ENCODE measurements around the gene OR56A5. TPM values are rescaled to one million over a fixed set of nuclear protein-coding genes. Genes with fewer than 3 reads are reported as not detected.

Gene OR56A5
- total RNA-seq, 2 donors from 2014 or later: not detected

- H3K27me3 Mint-ChIP-seq (ENCODE audit: insufficient read depth): no peaks in the 10 kb centered on the region
- TF ChIP-seq CTCF (conservative IDR thresholded peaks at IDR 0.05): no peak
- Histone ChIP-seq H3K9ac (ENCODE audit: extremely low read depth, low read length, poor library complexity, severe bottlenecking) (no peak overlapping the region), H3K4me1 (ENCODE audit: control insufficient read depth, insufficient read depth, low read length) (no peaks in the 10 kb centered on the region), H3K27ac (ENCODE audit: low read depth, low read length) (no peak overlapping the region), H3K4me3 (ENCODE audit: low read length) (no peak overlapping the region), H3K36me3 (ENCODE audit: control insufficient read depth, insufficient read depth, low read length) (no peaks in the 10 kb centered on the region), H3K9me3 (ENCODE audit: control insufficient read depth, low read length) (no peaks in the 10 kb centered on the region), H3K27me3 (ENCODE audit: control insufficient read depth, insufficient read depth, low read length, poor library complexity, severe bottlenecking) (no peaks in the 10 kb centered on the region)
- no peaks in the 10 kb centered on the region for H3K36me3 Mint-ChIP-seq (ENCODE audit: low read depth)
- H3K4me3 Mint-ChIP-seq: no peak overlapping the region
- no peak for DNase-seq
- H3K9me3 Mint-ChIP-seq: peaks cover 40% of the 10 kb centered on the region
- H3K4me1 Mint-ChIP-seq: no peaks in the 10 kb centered on the region
- no peak overlapping the region for H3K27ac Mint-ChIP-seq
- 89 to 90% methylated on average over 28 to 31 of the region's 31 CpGs for WGBS, 2 experiments (ENCODE audit: insufficient coverage in 1 of 2, insufficient read length in 1 of 2)
These were observed 38.5 kb downstream of the OR56A5 start for GRCh38 chr11:5929571-5930368.

GRCh38 chr11:5928811-5929210 lies 39.5 kb downstream of the OR56A5 start:
- no peaks in the 10 kb centered on the region for H3K4me1 ChIP-seq (ENCODE audit: control insufficient read depth, insufficient read depth, low read length)
- H3K9me3 ChIP-seq (ENCODE audit: control insufficient read depth, low read length): no peaks in the 10 kb centered on the region
- H3K27me3 Mint-ChIP-seq (ENCODE audit: insufficient read depth): no peaks in the 10 kb centered on the region
- H3K9ac ChIP-seq (ENCODE audit: extremely low read depth, low read length, poor library complexity, severe bottlenecking): no peak overlapping the region
- H3K36me3 Mint-ChIP-seq (ENCODE audit: low read depth): no peaks in the 10 kb centered on the region
- no peak for TF ChIP-seq CTCF (conservative IDR thresholded peaks at IDR 0.05)
- H3K36me3 ChIP-seq (ENCODE audit: control insufficient read depth, insufficient read depth, low read length): no peaks in the 10 kb centered on the region
- H3K27ac ChIP-seq (ENCODE audit: low read depth, low read length): no peak overlapping the region
- H3K4me3 Mint-ChIP-seq: no peak overlapping the region
- DNase-seq: no peak
- no peak overlapping the region for H3K27ac Mint-ChIP-seq
- no peaks in the 10 kb centered on the region for H3K27me3 ChIP-seq (ENCODE audit: control insufficient read depth, insufficient read depth, low read length, poor library complexity, severe bottlenecking)
- H3K9me3 Mint-ChIP-seq: peaks cover 41% of the 10 kb centered on the region
- WGBS, 2 experiments (ENCODE audit: insufficient coverage in 1 of 2, insufficient read length in 1 of 2): 80 to 86% methylated on average over 9 to 15 of the region's 15 CpGs
- H3K4me3 ChIP-seq (ENCODE audit: low read length): no peak overlapping the region
- no peaks in the 10 kb centered on the region for H3K4me1 Mint-ChIP-seq

- no peak overlapping the region for H3K4me3 Mint-ChIP-seq
- H3K36me3 Mint-ChIP-seq (ENCODE audit: low read depth): no peaks in the 10 kb centered on the region
- H3K27ac Mint-ChIP-seq: no peak overlapping the region
- H3K27ac ChIP-seq (ENCODE audit: low read depth, low read length): no peak overlapping the region
- no peaks in the 10 kb centered on the region for H3K36me3 ChIP-seq (ENCODE audit: control insufficient read depth, insufficient read depth, low read length)
- H3K9me3 Mint-ChIP-seq: peaks cover 40% of the 10 kb centered on the region
- H3K4me3 ChIP-seq (ENCODE audit: low read length): no peak overlapping the region
- H3K9ac ChIP-seq (ENCODE audit: extremely low read depth, low read length, poor library complexity, severe bottlenecking): no peak overlapping the region
- no peak for TF ChIP-seq CTCF (conservative IDR thresholded peaks at IDR 0.05)
- no peaks in the 10 kb centered on the region for H3K9me3 ChIP-seq (ENCODE audit: control insufficient read depth, low read length)
- no peaks in the 10 kb centered on the region for H3K4me1 ChIP-seq (ENCODE audit: control insufficient read depth, insufficient read depth, low read length)
- no peaks in the 10 kb centered on the region for H3K4me1 Mint-ChIP-seq
- WGBS, 2 experiments (ENCODE audit: insufficient coverage in 1 of 2, insufficient read length in 1 of 2): 96 to 99% methylated on average over 11 to 17 of the region's 17 CpGs
- no peaks in the 10 kb centered on the region for H3K27me3 Mint-ChIP-seq (ENCODE audit: insufficient read depth)
- DNase-seq: no peak
- no peaks in the 10 kb centered on the region for H3K27me3 ChIP-seq (ENCODE audit: control insufficient read depth, insufficient read depth, low read length, poor library complexity, severe bottlenecking)
These were observed 40.0 kb downstream of the OR56A5 start for GRCh38 chr11:5928271-5928670.
